VCaP (cell line): ENCODE results near the gene PLA2G1B.
A peak's percentile ranks its signal among the peaks of the same experiment; 100 is the strongest.

ENCODE experiments used
- H3K27ac ChIP-seq: fragments of 450-650 bp; 2 replicates; pipeline ENCODE4 v1.5.1; 2017
- CTCF ChIP-seq: fragments of 450-650 bp; conservative IDR thresholded peaks from 2 replicates; pipeline ENCODE4 v1.5.1; 2017; ENCODE audit warnings: mild to moderate bottlenecking, moderate library complexity

Gene PLA2G1B

GRCh38 chr12:120332523-120332922, 4.9 kb upstream of the PLA2G1B start:
- H3K27ac ChIP-seq: no peak overlapping the region
- no peak for TF ChIP-seq CTCF

GRCh38 chr12:120332041-120332440, 4.5 kb upstream of the PLA2G1B start:
- TF ChIP-seq CTCF: no peak
- no peak overlapping the region for H3K27ac ChIP-seq

- no peak overlapping the region for H3K27ac ChIP-seq
- no peak for TF ChIP-seq CTCF
Measured at GRCh38 chr12:120331390-120331789, 3.8 kb upstream of the PLA2G1B start.

- no peak for TF ChIP-seq CTCF
- no peak overlapping the region for H3K27ac ChIP-seq
Measured at GRCh38 chr12:120328228-120328627, 649 bp upstream of the PLA2G1B start.

GRCh38 chr12:120324841-120325417, 2.6 kb downstream of the PLA2G1B start:
- no peak for TF ChIP-seq CTCF
- peak overlapping the region; percentile 99 for H3K27ac ChIP-seq

- peak overlapping the region; percentile 99 for H3K27ac ChIP-seq
- TF ChIP-seq CTCF: no peak
Measured at GRCh38 chr12:120323772-120324171, 3.8 kb downstream of the PLA2G1B start.

GRCh38 chr12:120321382-120322202, 6.0 kb downstream of the PLA2G1B start:
- H3K27ac ChIP-seq: peak overlapping the region; percentile 99
- TF ChIP-seq CTCF: no peak
